ENCODE data around the gene PTPRM. TPM values are rescaled to one million over a fixed set of nuclear protein-coding genes. Genes with fewer than 3 reads are reported as not detected.

Gene PTPRM
- total RNA-seq, 1 donor from 2014 or later = 42.1 TPM

- no peak for FAIRE-seq
- DNase-seq (ENCODE audit: low read depth) = no peak
- H3K27me3 ChIP-seq (ENCODE audit: control insufficient read depth, insufficient read depth, low read length) = no peaks in the 10 kb centered on the region
- H3K4me3 ChIP-seq (ENCODE audit: low read depth, low read length) = no peak overlapping the region
- TF ChIP-seq, protein P1, sequence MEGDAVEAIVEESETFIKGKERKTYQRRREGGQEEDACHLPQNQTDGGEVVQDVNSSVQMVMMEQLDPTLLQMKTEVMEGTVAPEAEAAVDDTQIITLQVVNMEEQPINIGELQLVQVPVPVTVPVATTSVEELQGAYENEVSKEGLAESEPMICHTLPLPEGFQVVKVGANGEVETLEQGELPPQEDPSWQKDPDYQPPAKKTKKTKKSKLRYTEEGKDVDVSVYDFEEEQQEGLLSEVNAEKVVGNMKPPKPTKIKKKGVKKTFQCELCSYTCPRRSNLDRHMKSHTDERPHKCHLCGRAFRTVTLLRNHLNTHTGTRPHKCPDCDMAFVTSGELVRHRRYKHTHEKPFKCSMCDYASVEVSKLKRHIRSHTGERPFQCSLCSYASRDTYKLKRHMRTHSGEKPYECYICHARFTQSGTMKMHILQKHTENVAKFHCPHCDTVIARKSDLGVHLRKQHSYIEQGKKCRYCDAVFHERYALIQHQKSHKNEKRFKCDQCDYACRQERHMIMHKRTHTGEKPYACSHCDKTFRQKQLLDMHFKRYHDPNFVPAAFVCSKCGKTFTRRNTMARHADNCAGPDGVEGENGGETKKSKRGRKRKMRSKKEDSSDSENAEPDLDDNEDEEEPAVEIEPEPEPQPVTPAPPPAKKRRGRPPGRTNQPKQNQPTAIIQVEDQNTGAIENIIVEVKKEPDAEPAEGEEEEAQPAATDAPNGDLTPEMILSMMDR (IDR thresholded peaks at IDR 0.05; ENCODE audit: insufficient read depth, low read length, severe bottlenecking) = no peak
- peaks cover 2% of the 10 kb centered on the region for H3K36me3 ChIP-seq (ENCODE audit: control insufficient read depth, insufficient read depth, low read length)
These were observed 498.7 kb downstream of the PTPRM start for GRCh38 chr18:8065773-8066172.

GRCh38 chr18:8069708-8070107 lies 502.6 kb downstream of the PTPRM start:
- Histone ChIP-seq H3K4me3 (ENCODE audit: low read depth, low read length) (no peak overlapping the region), H3K27me3 (ENCODE audit: control insufficient read depth, insufficient read depth, low read length) (no peaks in the 10 kb centered on the region), H3K36me3 (ENCODE audit: control insufficient read depth, insufficient read depth, low read length) (peaks cover 2% of the 10 kb centered on the region)
- TF ChIP-seq, protein P1 (IDR thresholded peaks at IDR 0.05; ENCODE audit: insufficient read depth, low read length, severe bottlenecking) = no peak
- DNase-seq (ENCODE audit: low read depth) (no peak), FAIRE-seq (no peak)

DNA sequence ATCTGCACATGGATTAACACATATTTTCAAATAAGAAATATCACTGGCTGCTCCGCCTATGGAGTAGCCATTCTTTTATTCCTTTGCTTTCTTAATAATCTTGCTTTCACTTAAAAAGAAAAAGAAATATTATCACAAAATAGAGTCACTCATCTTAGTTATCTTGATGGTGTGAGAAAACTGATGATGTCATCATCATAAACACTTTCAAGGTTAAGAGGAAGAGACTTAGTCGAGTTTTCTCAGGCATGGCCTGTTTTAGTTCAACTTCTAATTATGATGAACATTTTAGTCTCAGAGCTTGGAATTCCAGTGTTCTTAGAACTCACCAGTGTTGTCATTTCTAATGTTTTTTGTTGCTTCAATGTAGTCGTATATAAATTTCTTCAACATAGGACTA lies 506.1 kb downstream of the PTPRM start:
- TF ChIP-seq, protein P1 (IDR thresholded peaks at IDR 0.05; ENCODE audit: insufficient read depth, low read length, severe bottlenecking) = no peak
- DNase-seq (ENCODE audit: low read depth) = no peak
- FAIRE-seq = no peak
- Histone ChIP-seq H3K36me3 (ENCODE audit: control insufficient read depth, insufficient read depth, low read length) (peaks cover 2% of the 10 kb centered on the region), H3K4me3 (ENCODE audit: low read depth, low read length) (no peak overlapping the region), H3K27me3 (ENCODE audit: control insufficient read depth, insufficient read depth, low read length) (no peaks in the 10 kb centered on the region)

GRCh38 chr18:8080092-8080491 lies 513.0 kb downstream of the PTPRM start:
- Histone ChIP-seq H3K27me3 (ENCODE audit: control insufficient read depth, insufficient read depth, low read length) (no peaks in the 10 kb centered on the region), H3K4me3 (ENCODE audit: low read depth, low read length) (no peak overlapping the region), H3K36me3 (ENCODE audit: control insufficient read depth, insufficient read depth, low read length) (peaks cover 2% of the 10 kb centered on the region)
- DNase-seq (ENCODE audit: low read depth) (no peak), FAIRE-seq (no peak)
- TF ChIP-seq, protein P1 (IDR thresholded peaks at IDR 0.05; ENCODE audit: insufficient read depth, low read length, severe bottlenecking) = no peak

- H3K27me3 ChIP-seq (ENCODE audit: control insufficient read depth, insufficient read depth, low read length) = no peaks in the 10 kb centered on the region
- H3K36me3 ChIP-seq (ENCODE audit: control insufficient read depth, insufficient read depth, low read length) = peaks cover 4% of the 10 kb centered on the region
- TF ChIP-seq, protein P1 (IDR thresholded peaks at IDR 0.05; ENCODE audit: insufficient read depth, low read length, severe bottlenecking) = no peak
- FAIRE-seq (peak; percentile 88), DNase-seq (ENCODE audit: low read depth) (no peak)
- no peak overlapping the region for H3K4me3 ChIP-seq (ENCODE audit: low read depth, low read length)
These were observed 514.2 kb downstream of the PTPRM start for GRCh38 chr18:8081267-8081666.

DNA sequence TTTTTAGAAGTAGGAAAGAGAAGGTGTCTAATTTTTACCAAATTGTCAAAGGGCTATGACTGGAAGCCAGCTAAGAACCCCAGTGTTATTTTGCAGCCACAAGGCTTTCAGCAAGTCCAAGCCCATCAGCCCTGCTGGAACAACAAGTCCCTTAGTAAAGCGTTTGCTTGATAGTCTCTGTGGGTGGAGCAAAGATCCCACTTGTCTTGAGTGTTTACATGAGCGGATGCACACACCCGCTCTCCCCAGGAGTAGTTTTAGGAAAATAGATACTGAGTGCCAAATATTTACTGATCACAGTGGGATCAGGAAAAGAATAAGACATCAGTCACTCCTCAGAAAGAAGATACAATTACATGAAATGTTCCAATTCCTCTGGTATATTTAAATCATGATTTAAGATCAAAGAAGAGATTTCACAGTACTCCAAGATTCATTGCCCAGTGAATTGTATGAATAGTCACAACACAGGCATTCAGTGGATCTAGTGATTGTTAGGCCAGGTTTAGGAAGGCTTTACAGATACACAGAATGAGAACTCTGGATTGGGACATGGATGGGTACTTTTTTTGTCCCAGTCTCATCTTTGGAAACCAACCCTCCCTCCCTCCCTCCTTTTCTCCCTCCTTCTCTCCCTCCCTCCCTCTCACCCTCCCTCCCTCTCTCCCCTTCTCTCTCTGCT lies 514.9 kb downstream of the PTPRM start:
- TF ChIP-seq, protein P1 (IDR thresholded peaks at IDR 0.05; ENCODE audit: insufficient read depth, low read length, severe bottlenecking) = no peak
- no peaks in the 10 kb centered on the region for H3K27me3 ChIP-seq (ENCODE audit: control insufficient read depth, insufficient read depth, low read length)
- H3K36me3 ChIP-seq (ENCODE audit: control insufficient read depth, insufficient read depth, low read length) = peaks cover 4% of the 10 kb centered on the region
- H3K4me3 ChIP-seq (ENCODE audit: low read depth, low read length) = no peak overlapping the region
- DNase-seq (ENCODE audit: low read depth) = peak; percentile 7
- no peak for FAIRE-seq

Measured in bronchial epithelial cell (primary cell).